GM12874 (cell line): ENCODE results near the gene STIM2.

Experiments used
- TF ChIP-seq, protein P1 (sequence below): IDR thresholded peaks from 2 replicates; pipeline ENCODE4 v1.5.1; 2011; ENCODE audit warnings: low read depth, mild to moderate bottlenecking, control low read depth, low read length, moderate library complexity; ENCODE audit not compliant: insufficient read depth

Gene STIM2

DNA sequence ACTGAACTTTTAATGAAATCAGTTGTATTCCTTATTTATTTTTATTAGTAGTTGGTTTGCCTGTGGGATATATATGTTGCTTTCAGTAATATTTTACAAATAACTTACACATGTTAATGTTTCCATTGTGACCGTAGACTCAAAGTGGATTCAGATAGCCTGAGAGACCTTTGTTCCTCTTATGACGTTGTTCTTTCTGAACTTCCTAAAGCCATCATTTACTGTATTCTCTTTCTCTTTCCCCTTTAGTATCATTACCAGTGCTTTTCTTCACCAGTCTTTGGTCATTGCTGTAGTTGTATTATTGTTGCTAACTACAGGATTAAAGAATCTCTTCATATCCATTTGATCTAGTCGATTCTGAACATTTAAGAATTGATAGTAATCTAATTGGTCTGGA lies 4.3 kb downstream of the STIM2 start:
- TF ChIP-seq, protein P1, sequence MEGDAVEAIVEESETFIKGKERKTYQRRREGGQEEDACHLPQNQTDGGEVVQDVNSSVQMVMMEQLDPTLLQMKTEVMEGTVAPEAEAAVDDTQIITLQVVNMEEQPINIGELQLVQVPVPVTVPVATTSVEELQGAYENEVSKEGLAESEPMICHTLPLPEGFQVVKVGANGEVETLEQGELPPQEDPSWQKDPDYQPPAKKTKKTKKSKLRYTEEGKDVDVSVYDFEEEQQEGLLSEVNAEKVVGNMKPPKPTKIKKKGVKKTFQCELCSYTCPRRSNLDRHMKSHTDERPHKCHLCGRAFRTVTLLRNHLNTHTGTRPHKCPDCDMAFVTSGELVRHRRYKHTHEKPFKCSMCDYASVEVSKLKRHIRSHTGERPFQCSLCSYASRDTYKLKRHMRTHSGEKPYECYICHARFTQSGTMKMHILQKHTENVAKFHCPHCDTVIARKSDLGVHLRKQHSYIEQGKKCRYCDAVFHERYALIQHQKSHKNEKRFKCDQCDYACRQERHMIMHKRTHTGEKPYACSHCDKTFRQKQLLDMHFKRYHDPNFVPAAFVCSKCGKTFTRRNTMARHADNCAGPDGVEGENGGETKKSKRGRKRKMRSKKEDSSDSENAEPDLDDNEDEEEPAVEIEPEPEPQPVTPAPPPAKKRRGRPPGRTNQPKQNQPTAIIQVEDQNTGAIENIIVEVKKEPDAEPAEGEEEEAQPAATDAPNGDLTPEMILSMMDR, result no peak

DNA sequence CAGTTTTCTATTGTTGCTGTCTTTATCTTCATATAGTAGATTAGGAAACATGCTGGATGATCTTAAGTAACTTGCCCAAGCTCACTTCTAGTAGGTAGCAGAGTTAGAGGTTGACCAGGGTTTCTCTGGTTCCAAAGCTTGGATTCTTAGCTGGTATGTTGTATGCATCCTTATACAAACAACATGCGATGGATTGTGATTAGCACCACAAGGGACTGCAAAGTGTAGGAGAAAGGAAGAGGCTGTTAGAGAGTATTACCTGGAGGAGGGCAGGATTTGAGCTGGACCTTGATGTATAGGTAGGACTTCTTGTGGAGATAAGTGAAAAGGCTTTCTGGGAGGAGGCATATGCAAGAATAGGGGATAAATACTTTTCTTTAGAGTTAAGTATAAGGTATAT lies 5.6 kb downstream of the STIM2 start:
- TF ChIP-seq, protein P1, result no peak

DNA sequence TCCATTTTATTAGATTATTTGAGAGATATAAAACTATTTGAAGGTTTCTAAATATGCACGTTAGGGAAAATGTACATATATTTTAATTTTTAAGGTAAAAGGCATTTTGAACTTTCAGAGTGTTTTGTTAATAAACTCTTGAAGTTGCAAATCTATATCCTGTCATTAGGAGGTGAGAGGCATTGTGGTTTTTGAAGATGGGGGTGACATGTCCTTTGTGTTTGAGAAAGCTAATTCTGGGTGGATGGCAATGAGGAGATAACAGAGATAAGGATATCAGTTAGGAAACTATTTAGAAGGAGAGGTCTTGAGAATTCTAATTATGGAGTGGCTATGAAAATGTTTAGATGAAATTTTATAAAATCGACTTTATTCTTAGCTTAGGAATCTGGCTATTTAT lies 6.1 kb downstream of the STIM2 start:
- TF ChIP-seq, protein P1, result no peak

DNA sequence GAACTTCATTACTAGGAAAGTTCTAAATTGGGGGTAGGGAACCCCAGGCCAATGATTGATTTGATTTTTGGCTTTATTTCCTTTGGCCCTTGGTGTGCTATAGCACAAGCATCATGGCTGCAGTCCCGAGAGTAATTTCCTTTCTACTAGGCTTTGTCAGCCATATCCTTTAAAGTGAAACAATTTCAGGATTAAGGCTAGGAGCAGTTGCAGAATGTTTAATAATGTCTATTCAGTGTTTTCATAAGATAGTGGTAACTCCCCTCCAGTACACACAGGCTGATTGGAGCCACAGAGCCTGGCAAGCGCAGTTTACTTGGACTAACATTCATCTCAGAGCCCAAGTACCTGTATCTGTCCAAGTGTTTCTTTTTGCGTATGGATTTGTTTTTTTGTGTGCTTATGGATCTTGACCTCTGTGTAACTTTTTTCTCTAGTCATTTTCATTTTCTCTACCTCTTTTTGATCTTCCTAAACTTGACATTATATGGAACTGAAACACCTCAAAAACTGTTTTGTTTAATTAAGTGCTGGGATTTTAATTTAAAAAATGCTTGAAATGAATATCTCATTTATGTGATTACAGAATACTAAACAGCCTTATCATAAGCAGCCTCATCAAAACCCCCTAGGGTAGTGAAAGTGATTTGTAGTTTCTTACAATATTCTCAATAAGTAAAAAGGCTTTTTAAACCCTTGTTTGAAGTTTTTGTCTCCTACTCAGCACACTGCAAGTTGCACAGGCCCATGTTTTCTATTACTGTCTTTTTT lies 7.5 kb downstream of the STIM2 start:
- TF ChIP-seq, protein P1, result no peak

DNA sequence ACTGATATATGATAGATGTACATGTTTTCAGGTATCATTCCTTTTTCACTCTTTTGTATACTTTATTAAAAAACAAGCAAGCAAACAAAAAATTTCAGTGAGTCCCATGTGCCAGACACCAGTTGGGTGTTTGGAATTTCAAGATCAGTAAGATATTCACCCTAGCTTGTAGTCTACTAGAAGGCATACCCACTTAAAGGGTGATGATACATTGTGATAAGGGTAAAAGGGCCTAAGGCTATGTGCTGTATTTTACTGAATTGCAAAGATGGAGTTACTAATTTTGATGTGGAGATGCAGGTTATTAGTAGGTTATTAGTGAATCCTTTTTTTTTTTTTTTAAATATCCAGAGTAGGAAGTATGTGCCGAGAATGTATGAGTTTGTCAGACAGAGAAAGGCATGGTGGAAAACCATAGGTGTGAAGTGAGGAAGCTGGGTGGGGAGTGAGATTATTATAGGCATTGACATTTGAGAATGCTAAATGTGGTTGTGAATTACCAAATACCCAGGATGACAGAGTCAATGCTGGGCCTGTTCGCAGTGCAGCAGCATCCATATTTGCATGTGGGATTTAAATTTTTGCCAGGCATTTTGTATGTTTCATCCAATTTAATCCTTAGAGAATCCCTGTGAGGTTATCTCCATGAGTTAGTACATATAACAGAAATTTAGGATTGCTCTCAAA lies 10.1 kb downstream of the STIM2 start:
- TF ChIP-seq, protein P1, result no peak

DNA sequence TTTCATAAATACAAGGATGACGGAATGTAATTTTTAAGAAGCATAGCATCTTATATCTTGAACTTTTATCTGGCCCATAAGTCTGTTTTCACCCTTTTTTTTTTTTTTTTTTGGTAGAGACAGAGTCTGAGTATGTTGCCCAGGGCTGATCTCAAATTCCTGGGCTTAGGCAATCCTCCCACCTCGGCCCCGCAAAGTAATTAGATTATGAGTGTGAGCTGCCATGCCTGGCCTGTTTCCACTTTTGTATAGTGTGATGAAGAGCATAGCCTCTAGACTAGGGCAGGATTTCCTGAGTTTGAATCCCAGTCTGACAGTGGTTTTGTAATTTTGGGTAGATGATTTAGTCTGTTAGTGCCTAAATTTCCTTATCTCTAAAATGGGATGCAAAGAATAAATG lies 11.0 kb downstream of the STIM2 start:
- TF ChIP-seq, protein P1, result no peak

DNA sequence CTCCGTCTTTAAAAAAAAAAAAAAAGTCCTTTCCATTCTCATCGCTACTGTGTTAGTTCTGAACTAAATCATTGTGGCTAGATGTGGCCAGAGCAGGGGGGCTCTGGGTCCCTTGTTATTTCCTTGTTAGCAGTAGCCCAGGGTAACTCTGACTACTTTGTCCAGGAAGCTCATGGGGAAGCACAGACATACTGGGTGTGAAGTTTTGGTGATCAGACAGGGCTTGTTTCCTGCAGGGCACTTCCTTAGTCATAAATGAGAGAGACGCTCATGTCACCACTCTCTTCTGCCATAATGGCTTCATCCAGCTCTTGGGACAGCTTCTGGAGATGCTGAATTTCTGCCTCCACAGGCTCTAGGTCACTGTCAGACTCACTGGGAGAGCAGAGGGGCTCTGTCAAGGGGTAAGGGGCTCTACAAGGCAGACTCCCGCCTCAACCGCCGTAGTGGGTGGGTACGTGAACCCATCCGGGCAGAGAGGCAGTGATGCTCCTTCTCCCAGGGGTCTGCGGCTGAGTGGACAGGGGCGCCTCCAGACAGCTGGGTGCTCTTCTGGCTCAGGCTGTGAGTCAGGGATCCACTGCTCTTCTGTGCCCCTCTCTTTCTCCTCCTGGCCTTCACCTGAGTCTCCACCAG lies 12.9 kb downstream of the STIM2 start:
- TF ChIP-seq, protein P1, result no peak
